ENCODE results near the gene OCEL1. TPM values are rescaled to one million over a fixed set of nuclear protein-coding genes. Genes with fewer than 3 reads are reported as not detected.

Gene OCEL1
- total and polyA plus RNA-seq, 2 of the 13 experiments (the other 11 are each of a cell fraction or from before 2014, with no cell fraction given) = 10.6 to 17.2 TPM

DNA sequence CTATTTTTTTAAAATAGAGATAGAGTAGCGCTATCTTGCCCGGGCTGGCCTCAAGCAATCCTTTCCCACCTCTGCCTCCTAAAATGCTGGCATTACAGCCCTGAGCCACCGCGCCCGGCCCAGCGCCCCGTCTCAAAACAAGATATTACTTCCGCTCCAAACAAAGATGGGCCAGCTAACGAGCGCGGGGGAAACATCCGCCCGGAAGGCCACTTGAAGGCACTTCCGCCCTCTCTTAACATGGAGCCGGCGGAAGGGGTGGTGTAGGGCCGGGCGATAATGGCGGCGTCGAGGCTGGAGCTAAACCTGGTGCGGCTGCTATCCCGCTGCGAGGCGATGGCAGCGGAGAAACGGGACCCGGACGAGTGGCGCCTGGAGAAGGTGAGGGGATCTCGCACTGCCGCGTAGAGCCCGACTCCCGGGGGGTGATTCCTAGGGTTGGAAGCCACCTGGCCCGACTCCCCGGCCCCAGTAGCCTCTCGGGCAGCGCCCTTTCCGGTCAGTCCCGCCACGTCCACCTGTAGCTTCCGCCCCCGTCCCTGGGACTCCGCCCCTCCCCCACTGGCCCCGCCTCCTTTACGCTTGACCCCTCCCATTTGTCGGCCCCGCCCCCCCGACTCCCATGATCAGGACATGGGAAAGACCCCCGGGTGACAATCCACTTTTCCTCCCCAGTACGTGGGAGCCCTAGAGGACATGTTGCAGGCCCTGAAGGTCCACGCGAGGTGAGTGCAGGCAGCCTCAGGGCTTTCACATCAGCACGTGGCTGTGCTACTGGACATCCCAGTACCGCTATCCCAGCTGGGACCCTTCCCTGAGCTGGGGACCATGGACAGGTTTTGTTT is 10.7 kb upstream of the OCEL1 start, which contains the start of gene USE1 (continued):
- TF ChIP-seq, protein P1, sequence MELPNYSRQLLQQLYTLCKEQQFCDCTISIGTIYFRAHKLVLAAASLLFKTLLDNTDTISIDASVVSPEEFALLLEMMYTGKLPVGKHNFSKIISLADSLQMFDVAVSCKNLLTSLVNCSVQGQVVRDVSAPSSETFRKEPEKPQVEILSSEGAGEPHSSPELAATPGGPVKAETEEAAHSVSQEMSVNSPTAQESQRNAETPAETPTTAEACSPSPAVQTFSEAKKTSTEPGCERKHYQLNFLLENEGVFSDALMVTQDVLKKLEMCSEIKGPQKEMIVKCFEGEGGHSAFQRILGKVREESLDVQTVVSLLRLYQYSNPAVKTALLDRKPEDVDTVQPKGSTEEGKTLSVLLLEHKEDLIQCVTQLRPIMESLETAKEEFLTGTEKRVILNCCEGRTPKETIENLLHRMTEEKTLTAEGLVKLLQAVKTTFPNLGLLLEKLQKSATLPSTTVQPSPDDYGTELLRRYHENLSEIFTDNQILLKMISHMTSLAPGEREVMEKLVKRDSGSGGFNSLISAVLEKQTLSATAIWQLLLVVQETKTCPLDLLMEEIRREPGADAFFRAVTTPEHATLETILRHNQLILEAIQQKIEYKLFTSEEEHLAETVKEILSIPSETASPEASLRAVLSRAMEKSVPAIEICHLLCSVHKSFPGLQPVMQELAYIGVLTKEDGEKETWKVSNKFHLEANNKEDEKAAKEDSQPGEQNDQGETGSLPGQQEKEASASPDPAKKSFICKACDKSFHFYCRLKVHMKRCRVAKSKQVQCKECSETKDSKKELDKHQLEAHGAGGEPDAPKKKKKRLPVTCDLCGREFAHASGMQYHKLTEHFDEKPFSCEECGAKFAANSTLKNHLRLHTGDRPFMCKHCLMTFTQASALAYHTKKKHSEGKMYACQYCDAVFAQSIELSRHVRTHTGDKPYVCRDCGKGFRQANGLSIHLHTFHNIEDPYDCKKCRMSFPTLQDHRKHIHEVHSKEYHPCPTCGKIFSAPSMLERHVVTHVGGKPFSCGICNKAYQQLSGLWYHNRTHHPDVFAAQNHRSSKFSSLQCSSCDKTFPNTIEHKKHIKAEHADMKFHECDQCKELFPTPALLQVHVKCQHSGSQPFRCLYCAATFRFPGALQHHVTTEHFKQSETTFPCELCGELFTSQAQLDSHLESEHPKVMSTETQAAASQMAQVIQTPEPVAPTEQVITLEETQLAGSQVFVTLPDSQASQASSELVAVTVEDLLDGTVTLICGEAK (IDR thresholded peaks at IDR 0.05) = peak; percentile 71
- TF ChIP-seq, protein P1 (CRISPR knock-in tag; IDR thresholded peaks at IDR 0.05) = no peak
- peak; percentile 76; the same call in 1 of the 2 replicates for TF ChIP-seq KDM5A (IDR thresholded peaks at IDR 0.05; ENCODE audit: borderline replicate concordance, low read length)
- 0 out of 2 replicates have a peak, but pooled peaks have one; percentile 67 for TF ChIP-seq ZNF850 (CRISPR knock-in tag; conservative IDR thresholded peaks at IDR 0.05)
- TF ChIP-seq ETV6 (CRISPR knock-in tag; conservative IDR thresholded peaks at IDR 0.05) = no peak; the same call in 1 of the 2 replicates
- TF ChIP-seq, protein P2, sequence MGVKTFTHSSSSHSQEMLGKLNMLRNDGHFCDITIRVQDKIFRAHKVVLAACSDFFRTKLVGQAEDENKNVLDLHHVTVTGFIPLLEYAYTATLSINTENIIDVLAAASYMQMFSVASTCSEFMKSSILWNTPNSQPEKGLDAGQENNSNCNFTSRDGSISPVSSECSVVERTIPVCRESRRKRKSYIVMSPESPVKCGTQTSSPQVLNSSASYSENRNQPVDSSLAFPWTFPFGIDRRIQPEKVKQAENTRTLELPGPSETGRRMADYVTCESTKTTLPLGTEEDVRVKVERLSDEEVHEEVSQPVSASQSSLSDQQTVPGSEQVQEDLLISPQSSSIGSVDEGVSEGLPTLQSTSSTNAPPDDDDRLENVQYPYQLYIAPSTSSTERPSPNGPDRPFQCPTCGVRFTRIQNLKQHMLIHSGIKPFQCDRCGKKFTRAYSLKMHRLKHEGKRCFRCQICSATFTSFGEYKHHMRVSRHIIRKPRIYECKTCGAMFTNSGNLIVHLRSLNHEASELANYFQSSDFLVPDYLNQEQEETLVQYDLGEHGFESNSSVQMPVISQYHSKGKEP (CRISPR knock-in tag; IDR thresholded peaks at IDR 0.05) = no peak
- no peak for TF ChIP-seq RFX3 (CRISPR knock-in tag; IDR thresholded peaks at IDR 0.05)
- TF ChIP-seq BCL6 (CRISPR knock-in tag; IDR thresholded peaks at IDR 0.05) = peak; percentile 50; the same call in 1 of the 2 replicates
- peak; percentile 63 for TF ChIP-seq RXRB (CRISPR knock-in tag; IDR thresholded peaks at IDR 0.05; ENCODE audit: borderline replicate concordance)
- 0 out of 2 replicates have a peak, but pooled peaks have one; percentile 33 for TF ChIP-seq ZFYVE20 (CRISPR knock-in tag; IDR thresholded peaks at IDR 0.05; ENCODE audit: borderline replicate concordance, low read depth)
- no peak for TF ChIP-seq ZFP90 (CRISPR knock-in tag; IDR thresholded peaks at IDR 0.05; ENCODE audit: borderline replicate concordance)
- TF ChIP-seq ZNF282 (IDR thresholded peaks at IDR 0.05; ENCODE audit: partially characterized antibody) = no peak
- TF ChIP-seq ZNF484 (CRISPR knock-in tag; IDR thresholded peaks at IDR 0.05; ENCODE audit: borderline replicate concordance, low read depth) = no peak
- TF ChIP-seq HMG20A (CRISPR knock-in tag; IDR thresholded peaks at IDR 0.05; ENCODE audit: borderline replicate concordance) = no peak
- no peak for TF ChIP-seq ZBTB3 (CRISPR knock-in tag; IDR thresholded peaks at IDR 0.05; ENCODE audit: borderline replicate concordance, low read depth)
- no peak for TF ChIP-seq TP53 (CRISPR knock-in tag; conservative IDR thresholded peaks at IDR 0.05)
- TF ChIP-seq SOX13 (IDR thresholded peaks at IDR 0.05) = no peak
- TF ChIP-seq SOX13 (CRISPR knock-in tag; conservative IDR thresholded peaks at IDR 0.05 in 1 of 2, IDR thresholded peaks at IDR 0.05 in 1 of 2) = no peak

Measured in HepG2 (cell line).